Cerebellar nuclear complex (tissue), 1 donor: ENCODE results near the gene MAGEA3.
"Not testable (repeated sequence)": the region's sequence is repeated elsewhere in the genome, so short reads cannot be mapped to it uniquely, and the experiment has no call there.

Experiments
- DNase-seq, 2 experiments: peaks; one replicate each; lab custom pipeline; 2025; lab: John Stamatoyannopoulos, UW

MAGEA3 gene, protein sequence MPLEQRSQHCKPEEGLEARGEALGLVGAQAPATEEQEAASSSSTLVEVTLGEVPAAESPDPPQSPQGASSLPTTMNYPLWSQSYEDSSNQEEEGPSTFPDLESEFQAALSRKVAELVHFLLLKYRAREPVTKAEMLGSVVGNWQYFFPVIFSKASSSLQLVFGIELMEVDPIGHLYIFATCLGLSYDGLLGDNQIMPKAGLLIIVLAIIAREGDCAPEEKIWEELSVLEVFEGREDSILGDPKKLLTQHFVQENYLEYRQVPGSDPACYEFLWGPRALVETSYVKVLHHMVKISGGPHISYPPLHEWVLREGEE

GRCh38 chrX:152697952-152698931 is at the start of gene MAGEA3:
TSS of gene MAGEA3 (plus strand) at chrX:152698794. CDS start at chrX:152700833, 2,039 bp downstream.
- not testable (repeated sequence) for DNase-seq

- DNase-seq, result no peak
These were observed 46.5 kb upstream of the MAGEA3 start for GRCh38 chrX:152652060-152652459.

GRCh38 chrX:152652467-152652866 is 46.1 kb upstream of the MAGEA3 start:
- no peak for DNase-seq

DNA sequence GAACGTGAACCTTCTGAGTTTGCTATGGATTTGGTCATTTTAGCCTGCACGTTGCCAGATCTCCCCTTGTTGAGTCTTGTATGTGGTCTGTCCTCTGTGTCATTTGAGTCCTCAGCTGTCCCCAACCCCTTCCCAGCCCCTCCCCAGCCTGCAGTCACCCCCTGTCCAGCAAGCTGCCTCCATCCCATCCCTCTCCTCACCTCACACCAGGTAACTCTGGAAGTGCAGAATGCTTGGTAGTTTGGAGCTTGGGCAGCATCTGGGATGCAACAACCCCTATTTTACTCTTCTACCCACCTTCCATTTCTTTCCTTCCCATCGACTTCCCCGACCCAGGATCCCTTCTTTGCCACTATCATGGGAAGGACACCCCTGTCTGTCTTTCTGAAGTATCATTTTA is 42.5 kb upstream of the MAGEA3 start:
- no peak for DNase-seq

DNA sequence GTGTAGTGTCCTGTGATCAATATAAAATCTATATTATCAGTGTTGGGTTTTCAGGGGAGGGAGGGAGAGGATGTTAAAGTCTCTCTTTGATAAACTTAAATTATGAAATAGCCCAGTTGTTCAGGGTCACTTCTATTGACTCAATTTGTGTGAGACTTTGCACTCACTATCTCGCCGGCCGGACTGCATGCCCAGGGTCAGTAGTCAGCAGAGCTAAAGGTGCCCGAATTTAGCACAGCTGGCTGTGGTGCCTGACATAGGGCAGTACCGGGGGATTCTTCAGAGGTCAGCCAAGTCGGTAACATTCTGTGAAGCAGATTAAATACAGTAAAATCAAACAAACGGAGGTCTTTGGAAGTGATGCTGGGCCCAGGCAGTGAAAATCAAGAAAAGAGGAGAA is 41.7 kb upstream of the MAGEA3 start:
- no peak for DNase-seq

DNA sequence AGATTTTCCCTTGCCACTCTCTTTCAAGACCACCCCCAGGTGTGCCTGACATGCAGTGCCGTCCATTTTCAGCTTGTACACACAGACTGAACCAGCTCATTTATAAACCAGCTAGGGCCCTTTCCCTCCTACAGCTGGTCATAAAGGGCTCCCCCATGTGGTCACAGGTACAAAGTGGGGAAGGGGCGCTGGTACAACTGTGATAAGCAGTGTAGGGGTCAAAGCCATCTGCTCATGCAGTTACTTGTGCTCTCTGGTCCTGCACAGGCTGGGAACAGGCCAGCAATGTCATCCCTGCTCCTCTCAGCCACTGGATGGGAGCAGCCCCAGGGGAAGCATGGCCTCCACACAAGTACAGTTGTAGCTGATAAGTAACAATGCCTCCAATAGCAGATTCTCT is 40.3 kb upstream of the MAGEA3 start:
- no peak for DNase-seq

- no peak for DNase-seq
These were observed 35.5 kb upstream of the MAGEA3 start for GRCh38 chrX:152663086-152663485.

DNA sequence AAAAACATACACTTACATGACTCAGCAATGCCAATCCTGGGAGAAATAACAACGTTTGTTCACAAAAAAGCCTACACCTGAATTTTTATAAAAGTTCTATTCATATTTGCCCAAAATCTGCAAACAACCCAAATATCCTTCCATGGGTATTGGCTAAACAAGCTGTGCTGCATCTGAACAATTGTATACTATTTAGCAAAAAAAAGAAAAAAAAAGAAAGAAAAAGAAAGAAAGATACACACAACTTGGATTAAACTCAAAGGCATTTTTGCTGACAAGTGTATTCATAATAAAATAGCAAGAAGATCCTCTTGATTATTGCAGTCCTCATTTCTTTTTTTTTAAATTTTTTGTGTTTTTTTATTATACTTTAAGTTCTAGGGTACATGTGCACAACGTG is 24.5 kb upstream of the MAGEA3 start:
- DNase-seq, result no peak

- DNase-seq, result not testable (repeated sequence)
These were observed 23.9 kb upstream of the MAGEA3 start for GRCh38 chrX:152674652-152675051.

DNA sequence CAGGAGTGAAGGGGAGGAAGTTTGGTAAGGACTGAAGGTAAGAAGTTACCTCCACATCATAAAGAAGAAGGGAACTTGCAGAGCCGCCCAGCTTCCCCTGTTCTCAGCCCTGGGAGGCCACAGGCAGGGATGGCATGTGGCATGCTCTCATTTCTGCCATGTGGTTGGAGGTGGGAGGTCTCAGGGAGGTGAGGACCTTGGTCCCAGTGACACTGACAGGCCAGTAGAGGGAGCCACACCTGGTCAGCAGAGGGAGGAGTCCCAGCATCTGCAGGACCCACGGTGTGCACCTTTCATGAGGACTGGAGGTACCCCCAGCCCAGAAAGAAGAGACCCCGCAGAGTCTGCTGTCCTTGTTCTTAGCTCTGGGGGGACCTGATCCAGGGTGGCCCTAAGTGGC is 17.6 kb upstream of the MAGEA3 start:
- DNase-seq, result not testable (repeated sequence)

DNA sequence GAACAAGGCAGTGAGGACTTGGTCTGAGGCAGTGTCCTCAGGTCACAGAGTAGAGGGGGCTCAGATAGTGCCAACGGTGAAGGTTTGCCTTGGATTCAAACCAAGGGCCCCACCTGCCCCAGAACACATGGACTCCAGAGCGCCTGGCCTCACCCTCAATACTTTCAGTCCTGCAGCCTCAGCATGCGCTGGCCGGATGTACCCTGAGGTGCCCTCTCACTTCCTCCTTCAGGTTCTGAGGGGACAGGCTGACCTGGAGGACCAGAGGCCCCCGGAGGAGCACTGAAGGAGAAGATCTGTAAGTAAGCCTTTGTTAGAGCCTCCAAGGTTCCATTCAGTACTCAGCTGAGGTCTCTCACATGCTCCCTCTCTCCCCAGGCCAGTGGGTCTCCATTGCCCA is 1.8 kb downstream of the MAGEA3 start:
- not testable (repeated sequence) for DNase-seq

GRCh38 chrX:152706500-152706899 is 7.9 kb downstream of the MAGEA3 start:
- not testable (repeated sequence) for DNase-seq

GRCh38 chrX:152709173-152709572 is 10.6 kb downstream of the MAGEA3 start, which contains the start of gene CSAG2:
TSS of gene CSAG2 (minus strand) at chrX:152709273. CDS start at chrX:152709112, 161 bp downstream.
- not testable (repeated sequence) for DNase-seq

GRCh38 chrX:152713195-152713594 is 14.6 kb downstream of the MAGEA3 start:
- not testable (repeated sequence) for DNase-seq

- DNase-seq, result not testable (repeated sequence)
These were observed 15.5 kb downstream of the MAGEA3 start, which contains the start of gene MAGEA2B for GRCh38 chrX:152713815-152714787. TSS of gene MAGEA2B (plus strand) at chrX:152714628. CDS start at chrX:152717107, 2,479 bp downstream.

DNA sequence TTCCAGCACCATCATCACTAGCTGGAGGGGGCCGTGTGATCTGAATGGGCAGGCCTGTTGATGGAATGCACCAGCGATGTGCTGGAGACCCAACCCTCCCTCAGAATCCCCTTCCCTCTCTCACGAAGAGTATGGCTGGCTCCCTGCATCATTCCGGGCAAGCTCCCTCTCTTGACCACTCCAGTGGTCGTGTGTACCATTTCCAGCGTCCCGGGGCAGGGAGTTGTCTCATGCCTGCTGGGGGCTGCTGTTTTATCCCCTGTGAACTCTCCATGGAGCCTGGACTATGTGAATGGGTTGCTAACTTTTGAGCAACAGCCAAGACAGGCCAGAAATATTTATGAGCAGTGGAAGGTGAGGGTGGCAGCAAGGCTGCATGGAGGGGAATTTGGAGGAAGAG is 26.8 kb downstream of the MAGEA3 start:
- DNase-seq, result no peak

GRCh38 chrX:152733261-152733975 is 34.8 kb downstream of the MAGEA3 start, which contains the start of the genes CSAG1 and MAGEA12:
TSS of gene CSAG1 (minus strand) at chrX:152733721. CDS start at chrX:152732460, 1,261 bp downstream.
TSS of gene MAGEA12 (plus strand) at chrX:152733757. CDS start at chrX:152736162, 2,405 bp downstream.
- DNase-seq, result no peak

DNA sequence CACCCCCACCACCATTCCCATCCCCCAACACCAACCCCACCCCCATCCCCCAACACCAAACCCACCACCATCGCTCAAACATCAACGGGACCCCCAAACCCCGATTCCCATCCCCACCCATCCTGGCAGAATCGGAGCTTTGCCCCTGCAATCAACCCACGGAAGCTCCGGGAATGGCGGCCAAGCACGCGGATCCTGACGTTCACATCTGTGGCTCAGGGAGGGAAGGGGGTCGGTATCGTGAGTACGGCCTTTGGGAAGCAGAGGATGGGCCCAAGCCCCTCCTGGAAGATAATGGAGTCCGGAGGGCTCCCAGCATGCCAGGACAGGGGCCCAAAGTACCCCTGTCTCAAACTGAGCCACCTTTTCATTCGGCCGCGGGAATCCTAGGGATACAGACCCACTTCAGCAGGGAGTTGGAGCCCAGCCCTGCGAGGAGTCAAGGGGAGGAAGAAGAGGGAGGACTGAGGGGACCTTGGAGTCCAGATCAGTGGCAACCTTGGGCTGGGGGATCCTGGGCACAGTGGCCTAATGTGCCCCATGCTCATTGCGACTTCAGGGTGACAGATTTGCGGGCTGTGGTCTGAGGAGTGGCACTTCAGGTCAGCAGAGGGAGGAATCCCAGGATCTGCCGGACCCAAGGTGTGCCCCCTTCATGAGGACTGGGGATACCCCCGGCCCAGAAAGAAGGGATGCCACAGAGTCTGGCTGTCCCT is 35.7 kb downstream of the MAGEA3 start:
- not testable (repeated sequence) for DNase-seq

DNA sequence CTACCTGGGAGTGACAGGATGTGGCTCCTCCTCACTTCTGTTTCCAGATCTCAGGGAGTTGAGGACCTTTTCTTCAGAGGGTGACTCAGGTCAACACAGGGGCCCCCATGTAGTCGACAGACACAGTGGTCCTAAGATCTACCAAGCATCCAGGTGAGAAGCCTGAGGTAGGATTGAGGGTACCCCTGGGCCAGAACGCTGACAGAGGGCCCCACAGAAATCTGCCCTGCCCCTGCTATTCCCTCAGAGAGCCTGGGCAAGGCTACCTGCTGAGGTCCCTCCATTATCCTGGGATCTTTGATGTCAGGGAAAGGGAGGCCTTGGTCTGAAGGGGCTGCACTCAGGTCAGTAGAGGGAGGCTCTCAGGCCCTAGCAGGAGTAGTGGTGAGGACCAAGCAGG is 36.5 kb downstream of the MAGEA3 start:
- DNase-seq, result no peak
